Inferior parietal cortex (tissue), 1 donor: ENCODE measurements around the gene CACNA2D4.

Experiments
- DNase-seq: peaks from one replicate; pipeline ENCODE4 v3.0.0-alpha.2; 2016; ENCODE audit errors: extremely low spot score

The CACNA2D4 gene

GRCh38 chr12:1934831-1935230 is 16.4 kb upstream of the CACNA2D4 start:
- no peak for DNase-seq

- DNase-seq = no peak
Measured at GRCh38 chr12:1934068-1934467, 15.6 kb upstream of the CACNA2D4 start.

- DNase-seq = no peak
Measured at GRCh38 chr12:1933342-1934051, 15.0 kb upstream of the CACNA2D4 start.

- DNase-seq = no peak
Measured at GRCh38 chr12:1932264-1932777, 13.9 kb upstream of the CACNA2D4 start.

- no peak for DNase-seq
Measured at GRCh38 chr12:1931642-1932041, 13.2 kb upstream of the CACNA2D4 start.

GRCh38 chr12:1930803-1931597 is 12.5 kb upstream of the CACNA2D4 start:
- no peak for DNase-seq

- DNase-seq = no peak
Measured at GRCh38 chr12:1929985-1930802, 11.7 kb upstream of the CACNA2D4 start.

GRCh38 chr12:1929241-1929984 is 11.0 kb upstream of the CACNA2D4 start:
- DNase-seq = no peak

- no peak for DNase-seq
Measured at GRCh38 chr12:1928439-1929121, 10.1 kb upstream of the CACNA2D4 start.

- no peak for DNase-seq
Measured at GRCh38 chr12:1927751-1928351, 9.4 kb upstream of the CACNA2D4 start.

- DNase-seq = no peak
Measured at GRCh38 chr12:1927051-1927680, 8.7 kb upstream of the CACNA2D4 start.

GRCh38 chr12:1926251-1926657 is 7.8 kb upstream of the CACNA2D4 start:
- no peak for DNase-seq

GRCh38 chr12:1925684-1926006 is 7.2 kb upstream of the CACNA2D4 start:
- DNase-seq = no peak

- no peak for DNase-seq
Measured at GRCh38 chr12:1924996-1925683, 6.7 kb upstream of the CACNA2D4 start.

GRCh38 chr12:1922985-1923384 is 4.5 kb upstream of the CACNA2D4 start:
- DNase-seq = no peak

GRCh38 chr12:1922075-1922709 is 3.7 kb upstream of the CACNA2D4 start:
- DNase-seq = no peak

- DNase-seq = no peak
Measured at GRCh38 chr12:1920971-1921370, 2.5 kb upstream of the CACNA2D4 start.

GRCh38 chr12:1920436-1920835 is 2.0 kb upstream of the CACNA2D4 start:
- no peak for DNase-seq

GRCh38 chr12:1919763-1920162 is 1.3 kb upstream of the CACNA2D4 start:
- DNase-seq = no peak
